GM18507 (cell line): ENCODE data around the gene MOAP1.
"Not testable (repeated sequence)": the region's sequence is repeated elsewhere in the genome, so short reads cannot be mapped to it uniquely, and the experiment has no call there.

Experiments used
- DNase-seq: peaks from one replicate; pipeline ENCODE4 v3.0.0; 2011; ENCODE audit warnings: low read depth; ENCODE audit not compliant: insufficient read length; ENCODE audit errors: extremely low spot score
- FAIRE-seq: peaks from 2 replicates; lab custom pipeline; 2011; peaks lifted over from hg19 to GRCh38; lab: Jason Lieb, UNC

Gene MOAP1

DNA sequence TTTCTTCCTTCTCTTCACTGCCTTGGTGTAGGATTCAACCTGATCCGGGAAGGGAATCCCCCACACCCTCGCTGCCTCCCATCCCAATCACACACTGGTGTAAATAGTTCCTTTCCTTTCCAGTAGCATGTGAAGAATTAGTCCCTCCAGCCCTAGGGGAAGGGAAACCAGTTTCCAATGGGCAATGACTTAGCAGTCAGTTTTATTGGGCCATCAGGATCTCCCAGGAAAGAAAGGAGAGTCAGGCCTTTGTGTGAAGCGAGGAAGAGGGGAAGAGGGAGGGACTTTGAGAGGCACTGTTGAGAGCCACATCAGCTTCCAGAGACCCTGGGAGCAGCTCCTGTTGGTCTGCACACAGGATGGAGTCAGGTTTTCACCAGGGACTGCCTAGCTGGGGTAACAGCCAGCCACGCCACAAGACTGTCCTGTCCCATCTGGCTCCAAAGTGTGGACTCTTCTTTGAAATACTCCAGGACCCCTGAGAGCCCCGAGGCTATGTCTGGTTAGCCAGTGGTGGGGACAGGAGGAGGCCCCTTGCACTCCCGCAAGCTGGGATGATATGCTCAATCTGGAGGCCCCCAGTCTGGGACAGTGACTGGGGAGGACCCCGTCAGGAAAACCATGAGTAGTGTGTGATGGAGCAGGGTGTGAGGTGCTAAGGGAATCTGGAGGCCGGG lies 27.9 kb downstream of the MOAP1 start:
- DNase-seq: no peak
- FAIRE-seq: no peak

DNA sequence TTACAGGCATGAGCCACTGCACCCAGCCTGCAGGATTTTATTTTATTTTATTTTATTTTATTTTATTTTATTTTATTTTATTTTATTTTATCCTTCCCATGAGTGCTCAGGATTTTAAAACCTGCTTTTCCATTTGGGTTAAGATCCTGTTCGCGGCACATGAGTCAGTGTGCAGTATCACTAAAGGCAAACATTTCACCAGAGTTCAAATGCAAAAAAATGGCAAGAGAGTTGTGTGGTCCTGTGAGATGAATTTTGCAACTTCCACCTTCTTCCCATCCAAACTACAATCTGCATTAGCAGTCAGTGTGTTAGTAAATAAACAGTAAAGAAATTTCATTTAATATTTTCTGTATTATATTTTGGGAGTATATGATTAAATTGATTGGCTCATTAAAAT lies 29.0 kb downstream of the MOAP1 start:
- no peak for DNase-seq

DNA sequence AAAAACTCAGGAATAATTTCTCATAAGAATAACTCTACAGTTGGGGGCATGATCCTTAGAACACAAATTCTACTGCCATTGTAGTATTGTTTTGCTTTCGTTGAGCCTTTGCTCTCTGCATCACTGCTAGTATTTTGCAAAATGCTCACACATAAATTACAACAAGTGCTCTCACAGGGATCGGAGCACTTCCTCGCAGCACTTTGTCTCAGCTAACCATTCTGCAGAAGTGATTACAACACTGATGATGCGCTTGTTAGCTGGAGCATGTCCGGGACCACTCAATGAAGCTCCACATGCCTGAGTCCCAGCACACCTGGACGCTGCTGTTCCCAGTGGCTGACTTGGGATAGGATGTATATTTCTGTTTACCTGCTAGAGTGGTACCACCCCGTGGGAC lies 31.6 kb downstream of the MOAP1 start:
- no peak for FAIRE-seq
- DNase-seq: no peak

More for the DNA sequence above, 29.0 kb downstream of the MOAP1 start:
- no peak for FAIRE-seq

DNA sequence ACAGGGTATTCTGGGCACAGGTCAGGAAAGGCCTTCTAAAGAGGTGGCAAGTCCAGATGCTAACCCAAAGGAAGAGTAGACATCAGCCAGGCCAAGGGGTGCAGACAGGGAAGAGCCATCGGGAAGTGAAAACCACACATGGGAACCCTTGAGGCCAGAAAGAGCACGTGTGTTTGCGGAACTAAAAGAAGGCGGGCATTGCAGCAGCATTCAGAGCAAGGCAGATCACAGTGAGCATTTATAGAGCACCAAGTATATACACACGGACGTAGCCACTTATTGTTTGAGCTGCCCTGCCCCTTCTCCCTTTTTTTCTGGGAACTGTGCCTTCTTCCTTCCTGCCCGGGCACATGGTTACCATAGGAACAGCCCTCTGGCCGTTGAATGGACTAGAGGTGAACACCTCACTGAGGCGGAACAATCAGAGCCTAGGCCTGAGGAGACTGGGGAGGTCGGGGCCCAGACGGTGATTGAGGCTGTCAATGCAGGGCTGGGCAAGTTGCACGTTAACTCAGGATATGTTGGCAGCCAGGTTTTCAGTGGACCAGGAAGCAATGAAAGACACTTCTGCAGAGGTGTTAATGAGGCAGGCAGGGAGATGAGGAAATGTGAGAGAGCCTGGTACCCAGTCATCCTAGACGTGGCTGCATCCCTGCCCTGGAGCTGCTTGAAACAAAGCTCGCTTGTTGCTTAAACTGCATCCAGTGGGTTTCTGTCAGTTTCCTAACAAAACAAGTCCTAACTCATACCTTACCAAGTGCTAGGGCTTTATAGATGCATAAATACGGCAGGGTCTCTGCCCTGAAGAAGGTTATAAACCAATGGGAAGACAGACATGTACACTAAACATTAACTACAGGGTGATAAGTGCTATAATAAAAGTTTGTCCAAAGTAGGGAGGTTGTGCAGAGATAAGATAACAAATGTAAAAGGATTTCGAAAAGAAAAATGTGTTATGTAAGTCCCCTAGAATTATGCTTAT lies 34.2 kb downstream of the MOAP1 start:
- DNase-seq (no peak), FAIRE-seq (no peak)

DNA sequence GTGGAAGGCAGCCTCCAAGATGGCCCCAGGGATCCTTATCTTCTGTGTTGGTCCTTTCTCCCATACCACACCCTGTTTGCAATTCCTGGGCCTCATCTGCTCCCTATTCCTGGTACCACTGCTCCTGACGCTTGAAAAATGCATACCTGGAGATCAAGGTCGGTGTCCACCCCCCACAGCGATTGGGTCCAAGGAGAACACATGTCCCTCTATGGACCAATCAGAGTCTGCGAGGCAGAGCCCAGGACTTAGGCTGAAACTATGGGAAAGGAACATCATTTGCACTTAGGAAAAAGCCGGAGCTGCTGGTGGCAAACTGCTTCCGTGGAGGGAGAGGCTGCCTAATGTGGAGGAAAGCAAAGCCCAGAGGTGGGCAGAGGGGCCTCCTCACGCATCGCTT lies 35.7 kb downstream of the MOAP1 start:
- FAIRE-seq (no peak), DNase-seq (no peak)

DNA sequence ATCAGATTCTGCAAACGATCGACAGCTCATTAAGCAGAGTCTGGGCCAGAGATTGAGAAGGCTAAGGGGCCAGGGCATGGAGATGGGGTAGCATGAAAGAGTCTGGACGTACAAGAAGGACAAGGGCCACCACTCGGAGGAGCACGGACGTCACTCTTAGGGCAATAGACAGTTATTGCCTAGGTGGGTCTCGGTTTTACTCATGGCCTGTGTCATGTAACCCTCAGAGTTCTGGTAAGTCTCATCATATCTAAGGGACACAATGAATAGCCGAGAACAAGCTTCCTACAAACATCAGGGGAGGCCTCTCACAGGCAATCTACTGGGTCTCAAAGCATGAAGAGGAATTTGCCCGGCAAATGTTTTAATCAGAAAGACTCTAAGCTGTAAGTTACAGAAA lies 38.6 kb downstream of the MOAP1 start:
- peak; percentile 84 for FAIRE-seq
- peak; percentile 26 for DNase-seq

DNA sequence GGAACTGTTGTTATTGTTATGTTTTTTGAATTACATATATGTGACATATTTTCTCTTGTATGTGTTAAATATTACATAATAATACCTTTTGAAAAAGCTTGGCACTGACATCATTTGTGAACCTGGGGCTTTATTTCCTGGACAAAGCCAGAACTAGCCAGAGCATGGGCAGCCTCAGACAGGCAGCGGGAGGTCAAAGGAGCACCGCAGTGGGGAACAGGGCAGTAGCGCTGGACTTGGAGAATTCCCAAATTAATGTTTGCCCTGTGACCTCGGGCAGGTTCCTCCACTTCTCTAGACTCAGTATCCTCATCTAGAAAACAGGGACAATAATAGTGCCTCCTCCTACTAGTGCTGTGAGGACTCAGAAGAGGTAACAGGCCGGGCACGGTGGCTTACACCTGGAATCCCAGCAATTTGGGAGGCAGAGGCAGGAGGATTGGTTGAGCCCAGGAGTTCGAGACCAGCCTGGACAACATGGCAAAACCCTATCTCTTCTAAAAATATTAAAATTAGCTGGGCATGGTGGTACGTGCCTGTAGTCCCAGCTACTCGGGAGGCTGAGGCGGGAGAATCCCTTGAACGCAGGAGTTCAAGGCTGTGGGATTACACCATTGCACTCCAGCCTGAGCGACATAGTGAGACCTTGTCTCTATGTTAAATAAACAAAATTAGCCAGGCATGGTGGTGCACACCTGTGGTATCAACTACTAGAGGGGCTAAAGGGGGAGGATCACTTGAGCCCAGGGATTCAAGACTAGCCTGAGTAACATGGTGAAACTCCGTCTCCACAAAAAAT lies 41.6 kb downstream of the MOAP1 start:
- FAIRE-seq (no peak), DNase-seq (no peak)

DNA sequence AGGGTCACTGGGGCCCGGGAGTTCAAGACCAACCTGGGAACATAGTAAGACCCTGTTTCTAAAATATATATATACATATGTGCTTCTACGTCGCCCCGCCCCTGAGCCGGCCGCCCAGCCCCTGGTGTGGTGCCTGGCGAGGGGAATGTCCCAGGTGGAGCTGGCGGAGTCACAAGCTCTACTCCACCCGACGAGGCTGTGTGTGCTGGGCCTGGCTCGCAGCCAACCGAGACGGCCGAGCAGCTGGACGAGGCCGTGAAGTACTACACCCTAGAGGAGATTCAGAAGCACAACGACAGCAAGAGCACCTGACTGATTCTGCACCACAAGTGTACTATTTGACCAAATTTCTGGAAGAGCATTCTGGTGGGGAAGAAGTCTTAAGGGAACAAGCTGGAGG lies 46.8 kb downstream of the MOAP1 start:
- DNase-seq (no peak), FAIRE-seq (no peak)

DNA sequence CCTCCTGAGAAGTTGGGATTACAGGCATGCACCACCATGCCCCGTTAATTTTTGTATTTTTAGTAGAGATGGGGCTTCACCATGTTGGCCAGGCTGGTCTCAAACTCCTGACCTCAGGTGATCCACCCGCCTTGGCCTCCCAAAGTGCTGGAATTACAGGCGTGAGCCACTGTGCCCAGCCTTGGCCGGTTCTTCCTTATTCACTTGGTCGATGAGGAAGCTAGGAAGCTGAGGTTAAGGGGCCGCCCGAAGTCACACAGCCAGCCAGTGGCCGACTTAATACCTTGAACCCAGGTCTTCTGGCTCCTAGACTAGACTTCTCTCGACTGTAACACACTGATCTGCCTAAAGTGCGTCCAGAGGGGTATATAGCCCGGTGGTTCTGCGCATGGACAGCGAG lies 48.2 kb downstream of the MOAP1 start:
- FAIRE-seq, DNase-seq: not testable (repeated sequence)

DNA sequence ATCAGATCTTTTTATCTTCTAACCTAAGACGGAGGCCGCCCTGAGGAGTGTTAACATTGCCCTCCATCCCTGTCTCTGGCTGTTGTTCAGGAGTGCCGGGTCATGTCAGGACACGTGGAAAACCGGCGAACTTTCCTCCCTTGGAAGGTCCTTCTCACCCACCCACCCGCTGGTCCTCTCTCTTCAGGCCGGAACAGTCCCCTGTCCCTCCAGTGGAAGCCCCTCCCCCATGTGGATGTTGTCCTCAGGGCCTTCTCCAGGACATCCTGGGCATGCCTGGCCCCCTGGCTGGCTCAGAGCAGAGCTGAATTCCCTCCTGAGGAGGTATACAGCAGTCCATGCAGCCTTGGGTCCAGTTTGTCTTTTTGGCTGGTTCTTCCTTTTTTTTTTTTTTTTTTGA lies 48.7 kb downstream of the MOAP1 start:
- no peak for FAIRE-seq
- no peak for DNase-seq

DNA sequence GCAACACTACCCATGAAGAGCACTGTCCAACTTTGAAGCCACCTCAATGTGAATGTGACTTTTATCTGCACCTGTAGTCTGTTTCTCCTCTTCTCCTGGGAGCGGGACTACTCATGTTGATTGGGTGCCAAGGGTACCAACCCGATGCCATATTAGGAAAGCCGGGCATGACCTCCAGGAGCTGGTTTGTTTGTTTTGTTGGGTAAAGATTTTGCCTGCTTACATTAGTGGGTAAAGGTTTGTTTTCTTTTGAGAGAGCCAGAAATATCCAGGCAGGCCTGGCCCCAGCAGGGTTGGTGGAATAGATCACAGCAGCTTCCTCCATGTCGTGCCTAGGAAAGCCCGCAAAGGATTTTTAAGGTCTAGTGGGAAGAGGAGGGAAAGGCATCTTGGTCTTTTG lies 49.3 kb downstream of the MOAP1 start:
- FAIRE-seq (no peak), DNase-seq (no peak)

DNA sequence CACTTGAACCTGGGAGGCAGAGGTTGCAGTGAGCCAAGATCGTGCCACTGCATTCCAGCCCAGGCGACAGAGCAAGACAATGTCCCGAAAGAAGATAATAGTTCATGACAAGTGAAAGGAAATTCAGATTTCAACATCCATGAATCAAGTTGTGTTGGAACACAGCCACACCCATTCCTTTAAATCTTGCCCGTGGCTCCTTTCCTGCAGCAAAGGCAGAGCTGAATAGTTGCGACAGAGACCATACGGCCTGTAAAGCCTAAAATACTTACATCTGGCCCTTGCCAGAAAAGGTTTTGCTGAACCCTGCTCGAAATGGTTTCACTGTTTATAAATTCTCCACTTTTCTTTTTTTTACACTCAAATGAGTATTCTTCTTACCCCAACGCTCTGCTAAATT lies 51.2 kb downstream of the MOAP1 start:
- DNase-seq: no peak
- FAIRE-seq: no peak

DNA sequence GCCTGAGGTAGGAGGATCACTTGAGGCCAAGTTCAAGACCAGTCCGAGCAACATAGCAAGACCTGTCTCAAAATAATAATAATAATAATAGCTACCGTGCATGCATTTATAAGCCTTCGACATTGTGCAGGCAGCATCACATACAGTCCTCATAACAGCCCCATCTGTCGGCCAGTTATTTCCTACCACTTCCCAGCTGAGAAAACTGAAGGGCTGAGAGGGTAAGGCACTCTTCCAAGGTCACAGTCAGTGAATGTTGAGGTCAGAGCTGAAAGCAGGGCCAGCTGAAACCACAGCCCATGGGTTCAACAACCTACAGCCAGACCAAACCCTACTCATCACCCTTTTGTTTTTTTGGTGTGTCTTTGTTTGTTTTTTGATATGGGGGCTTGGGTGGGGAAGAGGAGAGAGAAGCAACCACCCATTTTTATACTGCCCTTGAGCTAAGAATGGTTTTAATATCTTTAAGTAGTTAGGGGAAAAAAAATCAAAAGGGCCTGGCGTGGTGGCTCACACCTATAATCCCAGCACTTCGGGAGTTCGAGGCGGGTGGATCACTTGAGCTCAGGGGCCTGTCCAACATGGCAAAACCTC lies 52.1 kb downstream of the MOAP1 start:
- no peak for DNase-seq
- peak; percentile 67 for FAIRE-seq
